NCI-H2029 treated with DMSO at 0.1 percent for 48 hours (cell line): ENCODE data around the gene ADAMTSL1.
"Not testable (repeated sequence)": the region's sequence is repeated elsewhere in the genome, so short reads cannot be mapped to it uniquely, and the experiment has no call there.

Source experiments
- DNase-seq: peaks from one replicate; lab custom pipeline; 2025; lab: John Stamatoyannopoulos, UW

The ADAMTSL1 gene

DNA sequence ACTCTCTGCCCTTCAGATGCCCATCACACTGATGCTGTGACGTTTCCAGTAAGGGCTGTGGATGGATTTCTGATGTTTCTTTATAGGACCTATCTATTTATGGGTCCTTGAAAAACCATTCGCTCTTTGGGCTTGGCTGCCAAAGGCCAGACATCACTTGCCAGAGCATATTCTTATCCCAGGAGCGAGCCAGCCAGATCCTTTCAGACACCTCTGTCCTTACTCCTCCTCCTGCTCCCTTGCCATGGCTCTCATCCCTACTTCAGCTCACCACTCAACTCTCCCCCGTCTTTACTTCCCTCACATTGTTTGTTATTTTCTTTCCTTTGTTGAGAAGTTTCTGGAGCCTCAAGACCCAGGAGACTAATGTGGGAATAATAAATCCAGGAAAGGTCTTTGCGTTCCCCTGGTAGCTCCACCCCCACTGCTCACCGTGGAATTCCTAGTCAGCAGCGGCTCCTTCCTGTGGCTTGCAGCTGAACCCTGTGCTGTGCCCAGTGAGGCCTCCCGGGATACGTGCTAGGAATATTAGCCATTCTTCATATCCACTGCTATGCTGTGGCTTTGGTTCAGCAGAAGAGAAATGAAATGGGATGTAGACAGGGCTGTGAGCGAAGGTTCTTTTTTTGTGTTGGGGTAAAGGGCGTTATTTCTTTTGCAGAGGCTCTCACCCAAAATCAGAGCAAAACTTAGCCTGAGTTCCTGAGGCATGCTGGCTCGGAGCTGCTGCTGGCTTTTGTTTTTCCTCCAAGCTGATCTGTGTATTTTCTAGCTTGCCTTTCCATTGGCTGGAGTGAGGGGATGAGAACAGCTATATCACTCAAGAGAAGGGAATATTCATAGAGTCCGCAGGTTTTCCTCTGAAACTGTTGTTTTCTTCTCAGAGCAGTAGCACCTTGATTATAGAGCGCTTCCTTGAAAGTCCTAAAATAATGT lies 387.9 kb downstream of the ADAMTSL1 start:
- no peak for DNase-seq

DNA sequence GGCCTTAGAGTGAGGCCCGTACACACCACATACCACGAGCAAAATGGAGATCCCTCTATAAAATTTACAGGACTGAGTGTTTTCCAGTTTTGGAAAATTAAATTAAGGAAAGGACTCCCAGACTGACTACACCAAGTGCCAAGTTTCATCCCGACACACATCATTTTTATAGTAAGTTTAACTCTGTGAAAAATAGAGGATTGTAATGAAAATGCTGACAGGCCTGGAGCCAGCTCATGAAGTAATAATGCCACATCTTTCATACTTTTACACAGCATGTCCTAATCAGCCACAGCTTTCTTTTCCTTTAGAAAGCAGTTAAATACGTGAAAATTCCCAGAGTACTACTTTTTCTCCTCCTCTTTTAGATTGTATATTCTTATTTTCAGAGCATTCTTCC lies 389.8 kb downstream of the ADAMTSL1 start:
- no peak for DNase-seq

DNA sequence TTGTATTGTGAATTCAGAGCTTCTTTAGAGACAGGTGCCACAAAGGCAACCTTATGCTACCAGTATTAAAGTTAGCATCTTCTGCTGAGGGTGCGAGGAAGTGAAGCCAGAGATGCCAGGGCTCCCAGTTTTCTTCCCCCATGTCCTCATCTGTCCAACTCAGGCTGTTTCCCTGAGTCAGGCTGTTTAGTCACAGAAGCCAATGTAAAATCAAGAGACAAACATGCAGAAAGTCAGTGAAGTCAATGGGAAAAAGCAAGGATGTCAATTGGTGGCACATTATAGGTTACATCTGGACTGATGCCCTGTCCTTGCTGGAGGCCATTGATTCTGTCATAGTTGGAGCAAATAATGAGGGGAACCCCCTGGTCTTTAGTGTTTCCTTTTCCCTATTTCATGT lies 390.6 kb downstream of the ADAMTSL1 start:
- no peak for DNase-seq

DNA sequence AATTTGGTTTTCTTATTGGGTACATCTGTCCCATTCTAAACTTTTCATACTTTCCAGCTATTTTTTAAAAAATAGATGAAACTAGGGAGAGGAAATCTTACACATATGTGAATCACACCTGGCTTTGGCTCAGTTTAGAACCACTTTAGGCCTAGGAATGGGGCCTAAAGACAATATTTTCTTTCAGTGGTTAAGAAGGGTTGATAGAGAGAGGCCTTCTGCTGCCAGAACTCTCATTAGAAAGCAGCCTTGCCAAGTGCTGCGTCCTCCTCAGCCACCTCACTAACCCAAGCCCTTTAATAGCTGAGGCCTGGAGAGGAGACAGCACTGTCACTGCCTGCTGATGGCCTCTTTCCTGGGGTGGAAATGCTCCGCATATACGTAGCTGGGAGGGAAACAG lies 391.6 kb downstream of the ADAMTSL1 start:
- no peak for DNase-seq

DNA sequence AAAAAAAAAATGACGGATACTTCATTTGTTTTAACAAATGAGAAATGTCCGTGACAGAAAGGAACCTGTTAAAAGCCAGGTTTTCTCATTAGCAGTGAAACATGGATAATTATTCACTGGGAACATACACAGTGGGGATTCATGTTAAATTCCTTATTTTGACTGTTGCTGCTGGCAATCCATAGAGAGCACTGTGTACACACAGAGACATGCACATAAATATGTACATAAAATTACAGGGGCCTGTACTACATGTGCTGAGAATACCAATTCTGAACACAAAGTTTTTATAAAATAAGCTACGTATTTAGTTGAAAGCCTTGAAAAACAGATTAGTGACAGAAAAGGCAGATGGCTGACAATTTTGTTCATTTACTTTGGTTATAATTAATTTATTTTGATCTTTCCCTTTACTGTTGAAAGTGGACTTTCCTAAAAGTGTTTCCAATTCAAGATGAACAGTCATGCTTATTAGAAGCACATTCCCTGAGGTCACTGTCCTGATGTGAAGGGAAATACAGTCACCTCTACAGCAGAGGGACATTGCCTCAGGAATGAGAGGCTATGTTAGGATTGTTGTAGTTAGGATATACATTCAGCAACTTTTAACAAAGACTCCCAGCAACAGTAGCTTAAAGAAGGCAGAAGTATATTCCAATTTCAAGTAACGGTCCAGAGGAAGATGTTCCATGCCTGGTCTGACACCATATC lies 392.3 kb downstream of the ADAMTSL1 start:
- DNase-seq = no peak

DNA sequence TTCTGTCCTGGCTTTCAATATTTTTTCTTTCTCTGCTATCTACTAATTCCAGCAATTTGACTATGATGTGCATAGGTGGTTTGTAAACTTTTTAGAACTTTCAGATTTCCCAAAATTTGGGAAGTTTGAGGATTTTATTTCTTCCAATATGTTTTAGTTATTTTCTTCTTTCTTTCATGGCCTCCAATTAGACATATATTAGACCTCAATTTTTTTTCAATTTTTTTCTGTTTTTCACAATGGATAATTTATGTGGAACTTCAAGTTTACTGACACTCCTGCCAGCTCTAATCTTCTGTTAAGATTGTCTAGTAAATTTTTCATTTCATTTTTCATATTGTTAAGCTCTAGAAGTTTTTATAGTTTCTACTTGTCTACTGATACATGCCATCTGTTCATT lies 395.8 kb downstream of the ADAMTSL1 start:
- no peak for DNase-seq

DNA sequence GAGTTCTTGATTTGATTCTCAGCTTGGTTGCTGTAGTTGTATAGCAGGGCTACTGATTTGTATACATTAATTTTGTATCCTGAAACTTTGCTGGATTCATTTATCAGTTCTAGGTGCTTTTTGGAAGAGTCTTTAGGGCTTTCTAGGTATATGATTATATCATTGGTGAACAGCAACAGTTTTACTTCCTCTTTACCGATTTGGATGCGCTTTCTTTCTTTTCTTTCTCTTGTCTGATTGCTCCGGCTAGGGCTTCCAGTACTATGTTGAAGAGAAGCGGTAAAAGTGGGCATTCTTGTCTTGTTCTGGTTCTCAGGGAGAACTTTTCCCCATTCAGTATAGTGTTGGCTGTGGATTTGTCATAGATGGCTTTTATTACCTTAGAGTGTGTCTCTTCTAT lies 400.1 kb downstream of the ADAMTSL1 start:
- DNase-seq = no peak

DNA sequence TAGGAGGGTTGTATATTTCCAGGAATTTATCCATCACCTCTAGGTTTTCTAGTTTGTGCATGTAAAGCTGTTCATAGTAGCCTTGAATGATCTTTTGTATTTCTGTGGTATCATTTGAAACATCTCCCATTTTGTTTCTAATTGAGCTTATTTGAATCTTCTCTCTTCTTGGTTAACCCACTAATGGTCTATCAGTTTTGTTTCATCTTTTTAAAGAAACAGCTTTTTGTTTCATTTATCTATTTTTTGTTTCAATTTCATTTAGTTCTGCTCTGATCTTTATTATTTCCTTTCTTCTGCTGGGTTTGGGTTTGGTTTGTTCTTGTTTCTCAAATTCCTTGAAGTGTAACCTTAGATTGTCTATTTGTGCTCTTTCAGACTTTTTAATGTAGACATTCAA lies 401.0 kb downstream of the ADAMTSL1 start:
- not testable (repeated sequence) for DNase-seq

DNA sequence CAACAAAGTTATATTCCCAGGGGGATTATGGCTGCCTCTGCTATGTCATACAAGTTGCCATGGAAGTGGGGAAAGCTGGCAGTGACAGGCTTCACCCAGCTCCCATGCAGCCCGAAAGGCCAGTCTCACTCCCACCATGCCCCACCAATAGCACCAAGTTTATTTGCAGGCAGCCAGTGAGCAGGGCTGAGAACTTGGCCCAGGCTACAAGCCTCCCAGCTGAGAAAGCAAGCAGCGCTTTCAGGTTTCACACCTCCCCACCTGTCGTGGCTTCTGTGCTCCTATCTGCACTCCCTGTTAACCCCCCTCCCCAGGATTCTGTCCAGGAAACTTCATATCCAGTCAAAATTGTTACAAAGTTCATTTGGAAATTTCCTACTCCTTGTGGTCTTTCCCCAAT lies 404.0 kb downstream of the ADAMTSL1 start:
- DNase-seq = no peak

DNA sequence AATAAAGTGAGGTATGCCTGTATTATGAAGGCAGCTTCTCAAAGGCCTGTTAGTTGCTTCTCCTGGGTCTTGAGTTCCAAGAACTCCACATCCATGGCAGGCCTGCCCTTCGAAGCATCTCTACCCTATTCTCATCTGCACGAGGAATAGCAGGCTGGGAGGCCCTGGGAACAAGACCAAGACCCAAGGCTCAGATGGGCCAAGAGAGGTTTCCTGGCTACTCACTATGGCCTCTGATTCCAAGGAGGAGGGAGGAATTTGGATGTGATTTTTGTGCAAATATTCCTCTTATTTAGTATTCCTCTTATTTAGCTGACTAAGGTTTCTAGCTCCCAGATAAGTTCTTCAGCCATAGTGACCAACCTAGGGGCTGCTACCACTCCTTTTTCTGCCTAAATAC lies 407.8 kb downstream of the ADAMTSL1 start:
- DNase-seq = no peak

DNA sequence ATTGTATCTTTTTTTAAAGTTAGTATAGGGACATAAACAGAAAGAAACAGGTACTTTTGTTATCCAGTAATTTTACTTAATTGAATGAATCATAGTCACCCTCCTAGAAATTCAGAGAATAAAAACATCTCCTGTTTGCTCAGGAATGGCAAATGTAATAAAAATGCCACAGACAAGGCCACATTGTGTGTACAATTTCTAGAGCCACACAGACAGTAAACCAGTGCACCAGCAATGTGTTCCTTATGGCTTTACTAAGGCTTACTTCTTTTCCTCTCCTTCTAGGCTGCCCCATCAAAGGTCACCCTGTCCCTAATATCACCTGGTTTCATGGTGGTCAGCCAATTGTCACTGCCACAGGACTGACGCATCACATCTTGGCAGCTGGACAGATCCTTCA lies 413.6 kb downstream of the ADAMTSL1 start:
- DNase-seq = no peak

DNA sequence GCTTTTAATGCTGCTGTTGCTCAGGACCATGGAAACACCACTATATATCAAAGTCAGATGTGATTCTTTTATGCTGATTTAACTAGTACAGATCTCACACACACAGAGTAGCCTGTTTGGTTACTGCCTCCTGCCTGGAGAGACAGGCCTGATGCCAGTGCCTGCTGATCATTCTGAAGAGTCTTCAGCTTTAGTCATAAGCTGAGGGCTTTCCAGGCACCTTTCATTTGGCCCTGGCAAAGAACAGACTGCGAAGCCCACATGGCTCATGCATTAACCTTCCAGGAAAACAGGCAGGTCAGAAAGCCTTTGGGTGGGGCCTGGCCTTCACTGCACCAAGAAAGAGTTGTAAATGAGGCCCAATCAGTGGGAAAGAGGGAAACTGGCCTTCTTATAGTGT lies 414.3 kb downstream of the ADAMTSL1 start:
- no peak for DNase-seq

DNA sequence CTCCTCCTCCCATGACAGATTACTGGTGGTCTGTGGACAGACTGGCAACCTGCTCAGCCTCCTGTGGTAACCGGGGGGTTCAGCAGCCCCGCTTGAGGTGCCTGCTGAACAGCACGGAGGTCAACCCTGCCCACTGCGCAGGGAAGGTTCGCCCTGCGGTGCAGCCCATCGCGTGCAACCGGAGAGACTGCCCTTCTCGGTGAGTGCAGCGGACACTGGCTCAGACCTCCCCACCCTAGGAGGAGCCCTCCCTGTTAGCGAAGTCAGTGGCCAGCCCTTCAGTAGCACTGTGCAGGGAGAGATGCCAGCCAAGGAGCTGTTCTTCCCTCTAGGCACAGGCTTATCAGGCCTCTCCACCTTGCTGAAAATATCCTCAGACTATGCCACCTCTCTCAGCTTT lies 415.6 kb downstream of the ADAMTSL1 start:
- no peak for DNase-seq

DNA sequence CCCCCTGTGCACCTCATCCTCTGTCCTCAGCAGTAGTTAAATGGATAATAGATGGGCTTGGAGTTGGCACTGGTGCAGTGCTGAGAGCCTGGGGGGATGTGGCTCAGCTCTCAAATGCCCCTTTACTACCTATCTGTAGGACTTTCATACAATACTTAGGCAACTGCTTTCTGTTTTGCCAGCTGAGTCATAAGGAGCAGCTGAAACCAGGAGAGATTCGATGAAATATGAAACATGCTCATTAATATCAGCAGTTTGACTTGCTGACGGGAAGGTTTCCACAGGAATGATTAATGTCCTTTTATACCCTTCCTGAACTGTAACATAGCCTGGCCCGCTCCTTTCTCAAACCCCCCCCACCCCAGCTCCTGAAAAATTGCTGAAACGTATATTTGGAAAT lies 416.4 kb downstream of the ADAMTSL1 start:
- DNase-seq = no peak

DNA sequence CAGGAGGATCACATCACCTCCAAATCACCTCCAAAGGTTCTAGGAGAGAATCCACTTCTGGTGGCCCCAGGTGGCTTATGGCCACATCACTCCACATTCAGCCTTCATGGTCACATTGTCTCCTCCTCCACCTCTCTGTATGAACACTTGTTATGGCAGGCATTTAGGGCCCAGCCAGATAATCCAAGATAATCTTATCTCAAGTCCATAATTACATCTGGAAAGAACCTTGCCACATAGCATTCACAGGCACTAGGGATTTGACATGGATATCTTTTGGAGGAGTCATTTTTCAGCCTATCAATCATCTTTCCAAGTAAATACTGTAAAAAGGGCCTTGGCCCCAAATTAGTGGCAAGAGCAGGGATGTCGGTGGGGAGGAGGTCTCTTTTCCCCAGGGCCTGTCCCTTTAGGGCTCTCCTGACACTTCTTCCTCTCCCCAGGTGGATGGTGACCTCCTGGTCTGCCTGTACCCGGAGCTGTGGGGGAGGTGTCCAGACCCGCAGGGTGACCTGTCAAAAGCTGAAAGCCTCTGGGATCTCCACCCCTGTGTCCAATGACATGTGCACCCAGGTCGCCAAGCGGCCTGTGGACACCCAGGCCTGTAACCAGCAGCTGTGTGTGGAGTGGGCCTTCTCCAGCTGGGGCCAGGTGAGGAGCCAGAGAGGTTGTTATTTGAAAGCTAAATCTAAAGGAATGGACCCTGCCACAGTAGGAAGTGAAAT lies 418.2 kb downstream of the ADAMTSL1 start:
- DNase-seq = no peak

DNA sequence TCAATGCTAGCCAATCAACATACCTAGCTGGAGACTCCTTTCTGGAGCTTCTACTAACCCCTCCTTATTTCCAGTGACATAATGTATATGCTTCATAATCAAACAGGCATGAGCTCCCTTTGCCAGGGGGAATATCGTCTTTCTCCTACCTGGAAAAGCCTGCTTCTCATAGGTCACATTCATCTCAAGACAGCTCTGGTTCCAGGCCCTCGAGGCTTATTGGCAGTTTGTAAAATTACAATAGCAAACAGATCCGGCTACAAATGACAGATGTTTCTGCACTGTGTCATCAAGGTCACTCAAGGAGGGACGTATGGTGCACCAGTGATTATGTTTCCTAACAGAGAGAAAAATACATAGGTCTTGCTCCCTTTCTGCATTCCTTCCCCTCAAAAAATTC lies 419.1 kb downstream of the ADAMTSL1 start:
- DNase-seq = no peak

DNA sequence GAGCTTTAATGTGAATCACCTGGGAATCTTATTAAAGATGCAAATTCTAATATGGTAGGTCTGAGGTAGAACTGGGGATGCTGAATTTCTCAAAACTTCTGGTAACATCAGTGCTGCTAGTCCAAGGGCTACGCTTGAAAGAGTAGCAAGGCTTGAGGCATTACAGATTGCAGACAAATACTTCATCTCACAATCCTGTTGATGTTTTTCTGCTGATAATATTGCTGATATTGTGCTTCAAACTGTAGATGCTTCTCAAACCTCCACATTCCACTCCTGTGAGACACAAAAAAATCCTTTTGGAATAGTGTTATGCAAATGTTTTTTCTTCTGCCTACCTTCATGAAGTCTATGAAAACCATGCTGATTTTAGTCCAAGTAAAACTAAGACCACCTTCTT lies 419.5 kb downstream of the ADAMTSL1 start:
- no peak for DNase-seq

DNA sequence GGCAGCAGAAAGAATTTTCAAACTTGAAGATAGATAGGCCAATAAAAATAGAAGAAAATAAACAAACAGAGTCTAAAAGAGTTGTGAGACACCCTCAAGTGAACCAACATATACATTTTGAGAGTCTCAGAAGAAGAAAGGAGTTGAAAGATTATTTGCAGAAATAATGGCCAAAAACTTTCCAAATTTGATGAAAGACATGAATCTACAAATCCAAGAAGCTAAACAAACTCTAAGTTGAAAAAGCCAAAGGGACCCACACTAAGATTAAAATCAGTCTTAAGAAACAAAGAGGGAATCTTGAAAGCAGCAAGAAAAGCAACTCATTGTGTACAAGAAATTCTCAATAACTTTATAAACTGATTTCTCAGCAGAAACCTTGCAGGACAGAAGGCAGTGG lies 422.1 kb downstream of the ADAMTSL1 start:
- DNase-seq = no peak

DNA sequence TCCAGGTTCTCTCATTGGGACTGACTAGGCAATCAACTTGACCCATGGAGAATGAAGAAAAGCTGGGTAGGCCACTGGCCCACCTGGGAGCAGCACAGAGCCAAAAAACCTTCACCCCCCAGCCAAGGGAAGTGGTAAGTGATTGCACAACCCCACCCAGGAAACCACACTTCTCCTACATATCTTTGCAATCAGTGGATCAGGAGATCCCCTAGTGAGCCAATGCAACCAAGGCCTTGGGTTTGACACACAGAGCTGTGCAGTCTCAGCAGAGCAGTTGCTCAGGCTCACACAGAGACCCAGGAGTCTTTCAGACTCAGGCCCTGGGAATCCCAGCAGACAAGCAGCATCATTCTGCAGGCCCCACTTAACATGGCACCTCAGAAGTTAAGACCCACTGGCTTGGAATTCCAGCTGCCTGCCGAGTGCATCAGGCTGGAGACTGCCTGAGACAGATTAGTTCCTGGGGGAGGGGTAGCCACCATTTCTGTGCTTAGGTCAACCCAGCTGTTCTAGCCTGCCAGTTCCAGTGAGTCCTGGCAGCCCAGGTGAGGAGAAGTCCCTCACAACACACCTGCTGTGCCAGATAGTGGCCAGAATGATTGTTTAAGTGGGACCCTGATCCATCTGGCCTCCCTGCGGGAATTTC lies 422.7 kb downstream of the ADAMTSL1 start:
- no peak for DNase-seq

DNA sequence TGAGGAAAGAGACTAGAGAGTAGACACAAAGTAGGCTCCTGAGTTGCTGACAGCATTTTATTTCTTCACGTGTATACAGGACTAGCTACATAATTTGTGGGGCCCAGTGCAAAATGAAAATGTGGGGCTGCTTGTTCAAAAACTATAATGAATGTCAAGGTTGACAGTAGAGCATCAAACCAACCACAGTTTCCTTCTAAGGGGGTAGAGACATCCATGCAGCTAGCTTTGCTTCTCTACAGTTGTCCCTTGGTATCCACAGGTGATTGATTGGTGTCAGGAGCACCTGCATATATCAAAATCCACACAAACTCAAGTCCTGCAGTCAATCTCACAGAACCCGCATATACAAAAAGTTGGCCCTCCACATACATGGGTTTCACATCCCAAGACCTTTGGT lies 429.5 kb downstream of the ADAMTSL1 start:
- no peak for DNase-seq

DNA sequence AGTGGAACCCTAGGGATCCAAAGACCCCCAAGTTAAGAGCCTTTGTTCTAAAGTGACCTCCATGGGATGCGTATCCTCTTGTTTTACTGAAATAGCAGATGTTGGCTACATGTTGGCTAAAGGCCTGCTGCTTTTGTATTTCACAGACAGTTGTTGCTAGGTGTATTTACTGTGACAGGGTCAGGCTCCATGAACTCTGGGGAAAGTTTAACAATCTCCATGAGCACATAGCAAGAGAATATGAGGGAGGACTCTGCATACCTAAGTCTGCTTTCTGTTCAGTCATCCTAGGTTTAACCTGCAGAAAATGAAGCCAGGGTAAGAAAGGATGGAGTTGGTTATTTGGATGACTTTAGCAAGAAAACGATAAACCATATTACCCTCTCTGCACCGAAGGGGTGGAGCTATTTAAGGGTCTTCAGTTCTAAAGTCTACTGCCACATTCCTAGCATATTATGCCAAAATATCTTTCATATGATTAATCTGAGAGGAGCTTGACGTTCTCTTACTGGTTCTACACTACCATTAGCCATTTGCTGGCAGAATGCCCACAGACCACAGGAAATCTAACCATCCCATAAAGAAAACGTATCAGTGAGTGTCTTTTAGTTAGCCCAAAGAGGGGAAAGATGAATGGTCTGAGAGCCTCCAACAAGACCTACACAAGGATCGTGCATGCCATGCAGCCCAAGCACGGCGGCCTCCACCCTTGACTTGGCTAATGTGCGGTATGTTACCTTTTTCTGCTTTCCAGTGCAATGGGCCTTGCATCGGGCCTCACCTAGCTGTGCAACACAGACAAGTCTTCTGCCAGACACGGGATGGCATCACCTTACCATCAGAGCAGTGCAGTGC lies 431.3 kb downstream of the ADAMTSL1 start:
- DNase-seq = no peak
